HG03025 (cell line): ENCODE measurements around the gene BANK1.
"Not testable (repeated sequence)": the region's sequence is repeated elsewhere in the genome, so short reads cannot be mapped to it uniquely, and the experiment has no call there.

Source experiments
- ATAC-seq: cut with Tn5 transposase; IDR thresholded peaks from one replicate; pipeline ENCODE4 v1.9.1; 2021; ENCODE audit warnings: mild to moderate bottlenecking, moderate library complexity; ENCODE audit not compliant: unreplicated experiment, low FRiP score

Gene BANK1

DNA sequence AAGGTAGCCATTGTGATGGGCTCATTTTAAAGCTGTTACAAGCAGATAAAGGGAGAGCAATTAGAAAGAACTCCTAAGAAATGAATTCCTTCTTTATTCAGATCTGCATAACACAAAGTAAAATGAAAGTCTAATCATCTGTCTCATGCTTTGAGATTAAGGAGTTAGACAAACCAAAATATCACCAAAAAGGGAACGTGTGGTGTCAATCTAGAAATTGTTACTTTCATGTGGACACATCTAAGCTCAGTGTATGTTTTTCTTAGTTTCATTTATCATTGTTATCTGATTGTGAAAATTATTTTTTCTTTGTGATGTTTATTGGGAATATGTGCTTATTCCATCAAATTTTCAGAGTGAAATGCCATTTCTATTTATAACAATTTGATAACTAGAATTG lies 80.3 kb downstream of the BANK1 start:
- no peak for ATAC-seq

DNA sequence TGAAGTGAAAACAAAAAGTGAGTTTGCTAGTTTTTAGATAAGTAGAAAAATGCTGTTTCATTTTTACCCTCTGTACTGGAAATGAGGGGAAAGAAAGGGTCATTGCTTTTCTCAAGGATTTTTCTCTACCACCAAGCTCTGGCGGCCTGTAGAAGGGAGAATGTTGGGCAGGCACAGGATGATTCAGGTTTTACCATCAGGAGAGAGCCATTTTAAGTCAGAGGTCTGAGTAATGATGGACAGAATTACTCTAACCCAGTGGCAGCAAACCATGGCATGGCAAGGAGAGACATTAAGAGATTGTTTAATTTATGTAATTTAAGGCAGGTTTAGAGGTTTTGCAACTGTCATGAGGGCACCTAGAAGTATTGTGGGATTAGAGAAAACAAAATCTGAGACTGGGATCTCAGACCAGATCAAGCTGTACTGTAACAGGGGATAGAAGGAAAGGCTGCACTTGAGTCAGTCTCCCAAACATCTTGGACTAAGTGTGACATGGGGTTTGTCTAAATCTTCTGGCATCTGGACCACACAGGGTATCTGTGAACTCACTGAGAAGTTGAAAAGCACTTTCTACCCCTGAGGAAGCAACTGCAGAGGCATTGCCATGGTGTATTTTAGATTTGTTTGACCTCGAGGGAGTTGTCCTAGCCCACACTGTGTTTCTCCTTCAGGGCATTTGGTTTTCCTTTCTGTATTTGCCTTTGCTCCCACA lies 81.6 kb downstream of the BANK1 start:
- ATAC-seq: no peak

DNA sequence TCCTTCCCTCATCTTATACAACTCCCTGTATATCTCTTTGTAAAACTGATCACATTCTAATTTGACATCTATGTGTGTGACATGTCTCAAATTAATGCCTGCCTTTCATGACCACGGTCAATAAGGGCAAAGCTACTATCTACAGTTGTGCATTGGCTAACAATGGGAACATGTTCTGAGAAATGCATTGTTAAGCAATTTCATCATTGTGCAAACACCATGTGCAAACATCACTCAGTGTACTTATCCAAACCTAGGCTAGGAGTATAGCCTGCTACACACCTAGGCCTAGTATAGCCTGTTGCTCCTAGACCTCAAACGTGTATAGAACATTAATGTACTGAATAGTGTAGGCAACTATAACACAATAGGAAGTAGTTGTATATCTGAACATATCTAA lies 95.0 kb downstream of the BANK1 start:
- ATAC-seq: no peak

DNA sequence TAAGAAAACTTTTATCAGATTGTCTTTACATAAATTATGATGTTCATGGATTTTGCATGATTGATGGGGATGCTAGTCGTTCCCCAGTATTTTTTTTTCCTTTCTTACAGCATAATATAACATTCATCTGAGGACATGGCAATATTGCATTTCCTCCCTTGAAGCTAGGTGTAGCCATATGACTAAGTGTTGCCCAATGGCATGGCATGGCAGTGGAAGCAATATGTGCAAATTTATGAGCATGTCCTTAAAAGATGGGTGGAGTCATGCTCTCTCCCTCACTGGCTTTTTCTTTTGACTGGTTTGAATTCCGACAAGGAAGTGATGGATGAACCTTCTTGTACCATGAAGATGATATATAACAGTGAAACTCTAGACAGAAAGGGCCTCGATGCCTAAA lies 96.3 kb downstream of the BANK1 start:
- no peak for ATAC-seq

- no peak for ATAC-seq
These were observed 97.9 kb downstream of the BANK1 start for GRCh38 chr4:101888472-101888871.

DNA sequence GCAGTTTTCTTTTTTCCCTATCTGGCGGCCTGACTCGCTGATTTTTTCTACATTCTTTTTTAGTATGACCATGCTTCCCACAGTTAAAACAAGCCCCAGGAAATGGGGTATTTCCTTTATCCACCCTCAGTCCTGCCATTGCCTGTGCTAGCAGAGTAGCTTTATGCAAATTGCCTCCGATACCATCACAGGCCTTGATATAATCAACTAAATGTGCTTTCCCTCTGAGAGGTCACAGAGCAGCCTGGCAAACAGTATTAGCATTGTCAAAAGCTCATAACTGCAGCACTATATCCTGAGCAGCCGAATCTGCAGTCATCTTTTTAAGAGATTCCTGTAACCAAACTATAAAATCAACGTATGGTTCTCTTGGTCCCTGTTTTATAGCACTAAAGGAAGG lies 115.0 kb downstream of the BANK1 start:
- not testable (repeated sequence) for ATAC-seq

GRCh38 chr4:101910786-101911373 lies 120.3 kb downstream of the BANK1 start:
- ATAC-seq: no peak

- ATAC-seq: no peak
These were observed 121.1 kb downstream of the BANK1 start for GRCh38 chr4:101911616-101912015.

- no peak for ATAC-seq
These were observed 124.2 kb downstream of the BANK1 start for GRCh38 chr4:101914761-101915160.

- no peak for ATAC-seq
These were observed 128.9 kb downstream of the BANK1 start for GRCh38 chr4:101919373-101919977.

DNA sequence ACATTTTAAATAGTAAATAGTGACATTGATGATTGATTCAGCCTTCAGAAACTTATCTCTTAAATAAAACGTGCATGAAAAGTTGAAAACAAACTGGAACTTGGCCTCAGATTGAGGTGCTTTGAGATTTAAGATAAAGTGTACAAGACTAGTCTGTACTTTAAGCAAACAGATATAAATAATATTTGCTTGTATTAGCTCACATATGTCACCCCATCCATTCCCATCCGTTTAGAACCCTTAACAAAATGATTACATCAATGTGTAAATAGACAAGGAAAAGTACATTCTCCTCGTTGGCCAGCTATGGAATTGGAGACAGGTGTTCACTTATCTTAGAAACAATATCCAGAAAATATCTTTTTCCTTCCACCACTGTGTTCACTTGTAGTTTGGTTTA lies 130.8 kb downstream of the BANK1 start:
- no peak for ATAC-seq

GRCh38 chr4:101931619-101932018 lies 141.1 kb downstream of the BANK1 start:
- no peak for ATAC-seq

DNA sequence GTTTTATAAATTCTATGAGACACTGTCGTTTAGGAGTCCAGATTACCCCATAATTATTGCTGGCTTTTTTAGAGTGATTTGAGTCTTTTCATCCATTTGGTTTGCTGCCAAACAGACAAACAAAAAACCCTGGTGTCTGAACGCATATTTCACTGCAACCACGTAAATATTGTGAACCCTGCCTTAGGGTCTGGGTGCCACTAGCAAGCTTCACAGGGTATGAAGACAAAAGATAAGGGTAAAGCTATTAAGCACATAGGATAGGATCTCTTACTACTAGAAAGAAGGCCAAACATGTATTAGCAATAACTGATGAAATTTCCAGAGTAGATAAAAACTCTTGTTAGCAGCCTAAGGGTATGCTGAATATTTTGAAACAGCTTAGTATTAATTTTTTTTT lies 143.3 kb downstream of the BANK1 start:
- ATAC-seq: no peak

DNA sequence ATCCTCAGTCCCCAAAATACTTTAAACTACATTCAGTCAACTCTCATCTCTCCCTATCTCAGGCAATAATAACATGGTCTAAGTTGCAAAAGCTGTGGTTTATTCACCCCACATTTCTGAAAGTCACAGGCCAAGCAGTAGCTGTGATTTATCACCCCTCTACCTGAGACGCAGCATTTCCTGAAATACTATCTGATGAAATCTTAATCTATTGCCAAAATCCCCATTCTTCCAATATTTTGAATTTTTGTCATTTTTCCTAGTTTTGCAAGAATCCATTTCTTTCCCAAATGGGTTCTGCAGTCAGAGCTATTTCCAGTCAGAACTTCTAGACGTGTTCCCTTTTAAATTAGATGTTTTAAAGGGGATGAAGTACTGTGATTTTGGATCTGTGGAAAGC lies 148.3 kb downstream of the BANK1 start:
- no peak for ATAC-seq

- ATAC-seq: no peak
These were observed 151.4 kb downstream of the BANK1 start for GRCh38 chr4:101941816-101942358.

DNA sequence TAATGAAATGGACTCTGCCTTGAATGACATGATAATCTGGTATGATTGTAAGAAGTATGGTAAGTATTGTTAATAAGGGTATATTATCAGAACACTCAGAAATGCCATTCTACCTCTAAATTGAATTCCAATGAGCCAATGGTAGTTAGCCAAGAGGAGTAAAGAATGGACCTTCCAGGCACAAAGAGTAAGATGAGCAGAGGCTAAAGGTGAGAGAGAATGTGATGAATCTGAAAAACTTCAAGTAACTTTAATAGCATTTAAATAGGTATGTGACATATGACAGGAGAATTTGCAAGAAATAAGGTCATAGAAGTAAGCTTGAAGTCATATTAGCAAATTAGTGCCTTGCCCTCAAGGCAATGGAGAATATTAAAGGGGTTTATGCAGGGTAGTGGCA lies 152.4 kb downstream of the BANK1 start:
- ATAC-seq: no peak

- ATAC-seq: no peak
These were observed 154.1 kb downstream of the BANK1 start for GRCh38 chr4:101944649-101945048.

GRCh38 chr4:101948055-101948454 lies 157.5 kb downstream of the BANK1 start:
- no peak for ATAC-seq

GRCh38 chr4:101948951-101949350 lies 158.4 kb downstream of the BANK1 start:
- no peak for ATAC-seq

GRCh38 chr4:101950258-101950979 lies 159.9 kb downstream of the BANK1 start:
- no peak for ATAC-seq

- no peak for ATAC-seq
These were observed 162.5 kb downstream of the BANK1 start for GRCh38 chr4:101952985-101953384.
